ENCODE data around the gene NRXN3. TPM values are rescaled to one million over a fixed set of nuclear protein-coding genes. Genes with fewer than 3 reads are reported as not detected.
"Not testable (repeated sequence)": the region's sequence is repeated elsewhere in the genome, so short reads cannot be mapped to it uniquely, and the experiment has no call there.

Gene NRXN3
- total RNA-seq, 1 experiment from 2014 or later: 0.23 TPM

GRCh38 chr14:79709573-79709972, 1539.4 kb downstream of the NRXN3 start:
- DNase-seq (ENCODE audit: low read depth): no peak

- DNase-seq (ENCODE audit: low read depth): no peak
Observed at GRCh38 chr14:79712302-79712950, 1542.3 kb downstream of the NRXN3 start.

DNA sequence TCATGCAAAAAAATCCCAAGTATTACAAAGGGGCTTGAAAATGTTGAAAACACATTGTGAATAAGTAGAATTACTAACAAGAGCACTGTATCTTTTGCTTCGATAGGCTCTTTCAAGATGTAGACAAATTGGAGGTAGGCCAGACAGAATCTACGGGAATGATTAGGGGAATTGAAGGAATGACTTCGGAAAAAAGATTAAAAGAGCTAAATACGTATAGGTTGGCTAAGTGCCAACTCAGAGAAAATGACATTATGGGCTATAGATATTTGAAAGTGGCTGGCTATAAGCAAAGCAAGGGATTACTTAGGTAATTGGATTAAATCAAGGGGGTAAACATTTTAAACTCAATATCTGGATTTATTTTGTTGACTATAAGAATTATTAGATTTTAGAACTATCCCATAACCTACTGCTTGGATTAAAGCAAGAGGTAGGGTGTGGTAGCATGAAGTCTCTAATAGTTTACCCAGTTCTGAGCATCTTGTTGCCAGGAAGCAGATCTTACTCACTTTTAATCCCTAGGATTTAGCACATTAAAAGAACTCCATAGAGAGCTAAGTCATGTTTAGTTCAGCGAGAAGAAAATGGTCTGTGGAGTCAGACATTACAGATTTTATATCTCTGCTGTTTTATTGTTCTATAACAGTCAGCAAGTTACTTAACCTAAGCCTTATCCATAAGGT, 1551.4 kb downstream of the NRXN3 start:
- DNase-seq (ENCODE audit: low read depth): no peak

GRCh38 chr14:79724934-79725717, 1555.0 kb downstream of the NRXN3 start:
- DNase-seq (ENCODE audit: low read depth): no peak

DNA sequence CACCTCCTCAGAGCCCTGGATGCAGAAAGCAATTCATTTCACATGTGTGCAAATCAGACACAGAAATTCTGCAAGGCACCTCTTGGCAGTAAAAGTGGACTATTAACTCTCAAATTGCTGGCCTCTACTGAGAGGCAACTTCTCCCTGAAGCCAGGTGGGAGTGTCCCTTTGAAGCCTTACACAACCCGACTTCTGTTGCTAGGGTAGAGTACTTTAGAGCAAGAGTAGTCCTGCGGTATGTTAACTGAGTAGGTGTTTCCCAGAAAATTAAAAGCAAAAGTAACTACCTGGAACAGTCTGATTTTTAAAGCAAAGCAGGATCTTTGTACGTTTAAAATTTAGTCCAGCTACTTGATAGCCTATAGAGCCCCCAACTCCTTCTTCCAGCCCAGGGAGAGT, 1557.7 kb downstream of the NRXN3 start:
- DNase-seq (ENCODE audit: low read depth): no peak

- DNase-seq (ENCODE audit: low read depth): no peak
Observed at GRCh38 chr14:79728331-79728730, 1558.2 kb downstream of the NRXN3 start.

- no peak for DNase-seq (ENCODE audit: low read depth)
Observed at GRCh38 chr14:79729731-79730130, 1559.6 kb downstream of the NRXN3 start.

DNA sequence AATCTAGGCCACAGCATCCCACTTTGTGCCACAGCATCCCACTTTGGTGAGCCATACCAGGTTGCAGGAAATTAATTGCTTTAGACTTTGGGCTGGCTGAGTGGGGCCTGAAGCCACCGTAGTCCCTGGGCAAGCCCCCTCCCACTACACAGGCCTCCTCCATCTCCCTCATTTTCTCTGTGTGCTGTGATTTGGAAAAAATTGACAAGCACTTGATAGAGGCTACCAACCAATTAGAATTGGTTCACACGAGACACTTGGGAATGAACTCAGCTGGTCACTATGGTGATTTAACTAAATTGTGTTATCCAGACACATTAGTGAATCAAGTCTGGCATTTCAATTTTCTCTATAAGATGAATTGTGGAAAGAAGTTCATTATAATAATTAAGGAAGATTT, 1560.0 kb downstream of the NRXN3 start:
- DNase-seq (ENCODE audit: low read depth): no peak

GRCh38 chr14:79730953-79731352, 1560.8 kb downstream of the NRXN3 start:
- no peak for DNase-seq (ENCODE audit: low read depth)

DNA sequence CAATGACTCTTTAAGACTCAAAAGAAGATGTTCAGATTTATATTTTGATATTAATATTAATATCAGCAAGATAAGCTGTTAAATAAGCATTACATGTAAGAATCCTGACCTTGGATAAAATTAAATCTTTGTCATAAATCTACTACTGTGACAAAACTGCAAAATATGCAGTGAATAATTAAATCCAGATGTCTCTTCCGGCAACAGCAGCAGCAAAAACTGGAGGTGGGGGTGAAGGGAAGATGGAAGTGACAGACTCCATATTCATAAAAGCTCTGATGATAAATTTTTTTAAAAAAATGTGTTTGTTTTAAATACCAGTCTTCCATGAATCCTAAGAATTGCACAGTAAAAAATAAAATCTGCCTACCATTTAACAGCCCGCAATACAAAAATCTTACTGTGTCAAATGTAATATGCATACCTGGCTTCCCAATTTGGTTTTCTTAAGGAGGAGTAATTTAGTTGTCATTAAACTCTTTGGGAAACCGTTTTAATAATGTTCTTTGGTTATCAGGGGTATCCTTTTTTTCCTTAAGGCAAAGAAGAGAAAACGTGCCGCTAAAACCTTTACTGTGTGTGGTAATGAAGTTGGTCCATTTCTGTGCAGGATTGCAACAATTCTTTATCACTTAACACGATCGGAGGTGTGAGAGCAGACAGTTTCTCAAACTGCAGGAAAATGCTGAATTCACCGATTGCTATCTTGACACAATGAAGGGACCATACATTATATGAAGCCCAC, 1562.9 kb downstream of the NRXN3 start:
- DNase-seq (ENCODE audit: low read depth): no peak

DNA sequence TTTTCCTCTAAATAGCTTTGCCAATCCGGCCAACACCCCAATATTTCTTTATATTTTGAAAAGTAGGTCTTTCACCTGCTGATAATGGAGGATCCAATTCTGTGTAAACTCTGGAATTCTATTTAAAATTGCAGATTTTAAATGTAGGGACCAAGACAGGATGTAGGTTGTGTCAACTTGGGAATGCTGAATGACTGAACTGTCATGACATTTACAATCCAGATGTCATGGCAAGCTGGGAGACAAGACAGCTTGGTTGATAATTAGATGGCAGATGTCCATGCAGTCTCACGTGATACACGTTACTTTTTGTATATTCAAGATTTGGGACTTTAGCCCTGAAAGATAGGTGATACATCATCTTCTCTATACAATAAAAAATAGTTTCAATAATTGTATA, 1564.0 kb downstream of the NRXN3 start:
- no peak for DNase-seq (ENCODE audit: low read depth)

- DNase-seq (ENCODE audit: low read depth): no peak
Observed at GRCh38 chr14:79734656-79735055, 1564.5 kb downstream of the NRXN3 start.

DNA sequence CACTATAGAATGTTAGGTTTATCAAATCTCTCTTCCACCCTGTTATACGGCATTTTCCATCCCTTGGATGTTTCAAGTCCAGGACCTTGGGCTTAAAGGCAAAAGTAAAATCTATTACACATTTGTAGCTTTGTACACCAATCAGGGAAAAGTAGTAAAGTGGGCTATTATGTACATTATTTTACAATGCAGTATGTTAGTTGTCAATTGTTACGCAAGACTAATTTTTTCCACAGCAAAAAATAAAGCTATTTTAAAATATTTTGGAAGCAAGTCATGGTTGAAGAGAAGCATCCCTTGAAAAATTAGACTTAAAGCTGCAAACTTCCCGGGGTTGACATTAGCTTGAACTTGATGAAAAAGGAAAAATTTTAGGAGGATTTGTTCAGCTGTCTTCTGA, 1564.9 kb downstream of the NRXN3 start:
- DNase-seq (ENCODE audit: low read depth): no peak

DNA sequence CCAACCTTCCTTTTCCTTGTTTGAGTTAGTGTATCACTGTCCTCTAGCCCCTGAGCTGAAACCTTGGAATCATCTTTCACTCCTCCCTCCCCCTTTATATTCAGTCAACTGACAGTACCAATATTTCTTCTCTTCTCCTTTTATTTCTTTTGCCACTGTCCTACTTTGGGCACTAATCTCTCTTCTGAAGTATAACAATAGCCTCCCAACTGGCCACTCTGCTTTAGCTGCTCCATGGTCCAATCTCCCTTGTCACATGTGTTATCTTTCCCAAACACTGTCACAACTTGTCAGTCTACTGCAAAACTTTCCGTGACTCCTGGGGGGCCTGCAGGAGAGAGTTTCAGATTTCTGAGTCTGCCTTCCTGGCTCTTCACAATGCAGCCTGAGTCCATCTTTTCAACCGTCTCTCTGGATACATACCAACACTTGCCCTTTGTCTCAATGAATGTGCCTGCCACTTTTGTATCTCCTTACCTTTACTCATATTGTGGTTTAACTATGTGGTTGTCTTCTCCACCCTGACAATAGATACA, 1570.0 kb downstream of the NRXN3 start:
- no peak for DNase-seq (ENCODE audit: low read depth)

DNA sequence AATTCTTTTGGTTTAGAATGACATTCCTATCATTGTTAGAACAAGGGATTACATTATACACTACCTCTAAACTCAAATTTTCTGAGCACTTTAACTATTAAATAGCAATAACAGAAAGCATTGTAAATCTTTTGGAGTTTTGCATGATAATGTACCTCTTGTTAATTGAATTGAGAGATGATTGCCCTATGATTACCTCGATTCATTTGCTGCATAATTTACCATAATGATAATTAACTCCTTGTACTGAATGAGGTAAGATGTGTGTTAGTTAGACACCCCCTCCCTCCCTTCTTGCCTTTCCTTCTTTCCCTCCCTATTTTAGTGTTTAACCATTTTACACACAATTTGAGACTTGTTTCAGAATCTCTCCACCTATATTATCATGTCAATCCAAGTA, 1572.0 kb downstream of the NRXN3 start:
- DNase-seq (ENCODE audit: low read depth): no peak

GRCh38 chr14:79745046-79745445, 1574.9 kb downstream of the NRXN3 start:
- no peak for DNase-seq (ENCODE audit: low read depth)

- DNase-seq (ENCODE audit: low read depth): no peak
Observed at GRCh38 chr14:79749065-79749464, 1578.9 kb downstream of the NRXN3 start.

DNA sequence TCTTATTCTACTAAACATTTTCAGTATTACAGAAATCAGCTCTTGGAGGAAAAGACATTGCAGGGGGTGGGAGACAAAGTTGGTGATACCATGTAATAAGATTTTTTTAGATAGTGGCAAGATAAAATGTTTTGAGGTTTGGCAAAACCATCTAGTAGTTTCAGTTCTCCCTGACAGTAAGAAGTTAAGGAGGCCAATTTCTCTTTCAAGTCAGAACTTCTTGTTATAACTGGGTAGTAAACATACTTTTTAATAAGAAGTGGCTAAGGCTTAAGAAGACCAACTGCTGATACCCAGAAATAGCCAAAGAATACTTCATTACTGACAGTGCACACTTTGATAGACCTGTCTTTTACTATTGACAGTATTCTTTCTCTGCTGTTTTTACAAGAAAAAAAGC, 1588.8 kb downstream of the NRXN3 start:
- no peak for DNase-seq (ENCODE audit: low read depth)

DNA sequence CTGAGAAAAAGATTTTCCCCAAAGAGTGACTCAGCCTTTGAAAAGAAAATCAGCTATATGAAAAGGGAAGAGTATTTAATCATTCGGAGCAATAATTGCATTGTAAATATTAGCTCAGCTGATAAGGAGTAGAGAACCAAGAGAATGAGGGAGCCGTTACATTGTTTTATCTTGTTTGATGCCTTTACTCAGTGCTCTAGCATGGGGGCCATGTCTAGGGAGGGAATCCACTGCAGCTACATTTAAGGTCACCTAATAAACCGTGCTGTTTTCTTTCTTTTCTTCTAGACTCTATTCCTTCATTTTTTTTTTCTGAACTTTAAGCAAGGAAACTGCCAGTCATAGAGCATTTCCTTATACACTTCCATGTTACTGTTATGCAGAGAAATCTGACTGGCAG, 1594.2 kb downstream of the NRXN3 start:
- DNase-seq (ENCODE audit: low read depth): no peak

GRCh38 chr14:79766511-79766910, 1596.3 kb downstream of the NRXN3 start:
- no peak for DNase-seq (ENCODE audit: low read depth)

- DNase-seq (ENCODE audit: low read depth): no peak
Observed at GRCh38 chr14:79767251-79767650, 1597.1 kb downstream of the NRXN3 start.

GRCh38 chr14:79767721-79768120, 1597.5 kb downstream of the NRXN3 start:
- DNase-seq (ENCODE audit: low read depth): not testable (repeated sequence)

Data from LHCN-M2 (cell line).